ENCODE measurements around the gene LPP.

DNA sequence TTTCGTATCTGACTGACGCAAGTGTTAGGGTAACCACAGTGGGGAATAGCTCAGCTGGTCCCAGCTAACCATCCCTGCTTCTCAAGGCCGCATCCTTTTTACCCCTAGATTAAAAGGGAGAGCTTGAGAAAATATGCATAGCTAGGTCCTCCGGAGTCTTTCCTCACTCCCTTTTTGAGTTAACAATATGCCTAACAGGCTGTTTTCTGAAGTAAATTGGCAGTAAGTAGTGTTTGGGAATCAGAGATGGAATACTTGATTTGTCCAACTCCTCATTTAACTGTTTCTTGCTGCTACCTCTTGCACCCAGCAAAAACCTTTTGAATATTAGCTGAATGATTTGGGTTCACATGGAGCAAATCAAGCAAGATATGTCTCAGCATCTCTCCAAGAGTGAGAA, 326.1 kb downstream of the LPP start:
- TF ChIP-seq CTCF (IDR thresholded peaks at IDR 0.05; ENCODE audit: borderline replicate concordance, extremely low read depth, low read length, poor library complexity, severe bottlenecking): no peak
- no peak for TF ChIP-seq EZH2 (IDR thresholded peaks at IDR 0.05; ENCODE audit: borderline replicate concordance, low read depth, low read length, severe bottlenecking)

All from DND-41 (cell line).